GM18909 (cell line): ENCODE measurements around the gene RAPGEF4.
"Not testable (repeated sequence)": the region's sequence is repeated elsewhere in the genome, so short reads cannot be mapped to it uniquely, and the experiment has no call there.

ENCODE experiments used
- ATAC-seq: cut with Tn5 transposase; IDR thresholded peaks from one replicate; pipeline ENCODE4 v1.9.1; 2021; ENCODE audit warnings: mild to moderate bottlenecking; ENCODE audit not compliant: unreplicated experiment, poor library complexity

The RAPGEF4 gene

DNA sequence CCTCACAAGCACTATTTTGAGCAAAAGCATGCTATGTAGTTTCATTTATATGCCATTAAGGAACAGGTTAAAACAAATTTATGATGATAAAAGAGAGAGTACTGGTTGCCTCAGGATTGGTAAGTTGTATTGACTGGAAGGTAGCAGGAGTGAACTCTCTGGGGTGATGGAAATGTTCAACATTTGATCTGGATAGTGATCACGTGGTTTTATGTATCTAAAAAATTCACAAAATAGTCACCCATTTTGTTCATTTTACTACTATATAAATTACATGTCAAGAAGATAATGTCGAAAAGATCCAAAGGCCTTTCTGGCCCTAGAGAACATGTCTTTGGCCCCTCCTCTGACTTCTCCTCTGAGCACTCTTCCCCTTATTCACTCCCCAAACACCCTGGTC is 10.4 kb upstream of the RAPGEF4 start:
- ATAC-seq = no peak

DNA sequence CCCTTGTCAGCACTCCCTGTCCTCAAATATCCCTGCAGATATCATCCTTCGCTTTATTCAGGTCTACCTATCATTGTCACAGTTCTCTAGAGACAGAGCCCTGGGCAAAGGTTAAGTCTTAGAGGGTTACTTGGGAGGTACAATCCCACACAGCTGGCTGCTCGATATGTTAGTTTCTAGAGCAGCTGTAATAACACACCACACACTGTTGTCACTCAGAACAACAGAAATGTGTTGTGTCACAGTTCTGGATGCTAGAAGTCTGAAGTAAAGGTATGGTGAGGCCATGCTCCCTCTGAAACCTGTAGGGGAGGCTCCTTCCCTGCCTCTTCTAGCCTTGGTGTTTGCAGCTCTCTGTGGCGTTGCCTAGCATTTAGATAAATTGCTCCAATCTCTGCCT is 9.9 kb upstream of the RAPGEF4 start:
- ATAC-seq = no peak

DNA sequence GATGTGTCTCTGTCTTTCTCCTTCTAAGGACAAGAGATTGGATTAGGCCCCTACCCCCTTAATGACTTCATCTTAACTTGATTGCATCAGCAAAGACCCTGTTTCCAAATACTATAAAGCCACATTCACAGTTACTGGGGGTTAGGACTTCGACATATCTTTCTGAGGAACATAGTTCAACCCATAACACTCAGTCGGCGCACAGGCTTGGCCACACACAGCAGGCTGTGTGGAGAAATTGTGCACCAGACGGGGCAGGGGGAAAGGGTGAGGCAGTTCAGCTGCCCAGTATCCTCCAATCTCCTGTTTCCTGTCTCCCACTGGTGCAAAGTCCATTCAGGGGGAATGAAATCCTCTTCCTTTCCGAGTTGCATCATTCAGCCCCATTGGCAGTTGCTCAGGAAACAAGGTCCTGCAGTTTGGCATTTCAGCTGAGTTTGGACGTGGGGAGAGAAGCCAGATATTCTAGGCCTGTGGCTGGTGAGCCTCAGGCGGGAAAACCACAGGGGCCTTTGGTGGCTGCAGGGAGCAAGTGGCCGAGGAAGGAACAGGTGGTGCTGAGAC is 9.4 kb upstream of the RAPGEF4 start:
- ATAC-seq = no peak

DNA sequence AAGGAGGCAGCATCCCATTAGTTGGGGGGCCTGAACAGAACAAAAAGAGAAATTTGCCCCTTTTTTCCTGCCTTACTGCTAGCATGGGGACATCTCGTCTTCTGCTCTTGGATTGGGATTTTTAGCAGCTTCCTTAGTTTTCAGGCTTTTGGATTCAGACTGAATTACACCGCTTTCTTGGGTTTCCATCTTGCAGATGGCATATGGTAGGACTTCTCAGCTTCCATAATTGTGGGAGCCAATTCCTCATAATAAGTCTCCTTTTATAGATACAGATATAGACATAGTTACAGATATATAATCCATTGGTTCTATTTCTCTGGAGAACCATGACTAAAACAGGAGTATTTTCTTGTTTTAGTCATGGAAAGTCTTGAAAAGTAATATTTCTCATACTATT is 5.2 kb upstream of the RAPGEF4 start:
- no peak for ATAC-seq

DNA sequence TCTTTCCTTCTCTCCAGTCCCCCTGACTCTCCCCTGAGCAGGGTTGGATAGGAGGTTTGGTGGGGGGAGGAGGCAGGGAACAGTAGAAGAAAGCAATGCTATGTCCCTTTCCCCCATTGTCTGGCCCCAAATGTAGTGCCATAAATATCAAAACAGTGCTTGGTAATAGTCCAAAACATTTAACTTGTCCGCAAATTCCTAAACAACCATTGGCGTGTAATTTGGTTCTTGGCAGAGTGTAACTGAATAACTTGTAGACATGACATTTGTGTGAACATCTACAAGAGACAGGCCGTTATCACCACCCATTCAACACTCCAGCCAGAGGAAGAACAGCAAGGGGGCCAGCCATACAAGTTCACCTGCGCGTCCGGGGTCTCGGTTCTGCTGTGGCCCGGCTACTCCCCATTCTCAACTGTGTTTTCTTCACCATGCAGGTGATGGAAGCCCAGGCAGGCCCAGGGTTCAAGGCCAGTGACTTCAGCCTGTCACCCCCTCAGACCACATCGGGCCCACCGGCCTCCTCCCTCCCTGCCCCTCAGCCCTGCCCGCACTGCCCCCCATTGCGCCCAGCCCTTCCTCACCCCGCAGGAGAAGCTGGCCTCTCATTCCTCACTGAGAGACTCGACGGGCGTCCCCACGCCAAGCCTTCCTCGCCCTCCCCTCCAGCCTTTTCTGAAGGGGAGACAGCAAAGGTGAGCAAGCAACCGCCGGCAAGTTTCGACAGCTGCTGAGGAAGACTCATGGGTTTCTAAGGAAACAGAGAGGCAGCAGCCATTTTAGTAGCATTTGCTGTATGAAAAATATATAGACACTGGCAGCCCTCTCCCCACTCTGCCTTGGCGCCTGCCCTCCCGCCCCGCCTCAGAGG is 699 bp upstream of the RAPGEF4 start:
- ATAC-seq = no peak

DNA sequence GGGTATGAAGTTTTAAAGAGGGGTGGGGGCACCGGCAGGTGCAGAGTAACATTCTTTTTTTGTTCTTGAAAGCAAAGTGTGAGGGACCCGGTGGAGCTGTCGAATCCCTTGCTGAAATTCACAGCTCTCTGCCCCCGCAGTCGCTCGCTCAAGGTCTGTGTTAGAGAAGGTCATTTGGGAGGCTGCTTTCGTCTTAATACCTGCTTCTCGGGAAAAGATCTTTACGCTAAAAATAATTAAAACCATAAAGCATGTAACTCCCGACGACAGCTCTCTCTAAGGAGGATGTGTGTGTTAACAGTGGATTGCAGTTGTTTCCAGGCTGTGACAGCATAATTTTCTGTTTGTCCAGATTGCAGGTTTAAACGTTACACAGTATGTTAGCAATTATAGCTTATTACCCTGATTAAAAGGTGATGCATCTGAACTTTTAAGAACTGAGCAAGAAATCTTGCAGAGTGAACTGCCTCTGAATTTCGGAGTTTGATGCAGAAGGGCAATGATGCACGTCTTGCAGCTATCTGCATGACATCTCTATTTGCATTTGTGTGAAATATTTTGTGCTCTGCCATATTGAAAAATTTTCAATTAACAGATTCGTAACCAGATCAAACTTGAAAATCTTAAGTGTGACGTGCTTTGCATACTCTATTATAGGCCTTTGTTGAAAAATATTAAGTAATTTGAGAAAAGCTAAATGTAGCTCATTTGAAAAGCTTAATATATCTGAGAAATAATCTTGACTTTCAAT is 954 bp downstream of the RAPGEF4 start:
- no peak for ATAC-seq

DNA sequence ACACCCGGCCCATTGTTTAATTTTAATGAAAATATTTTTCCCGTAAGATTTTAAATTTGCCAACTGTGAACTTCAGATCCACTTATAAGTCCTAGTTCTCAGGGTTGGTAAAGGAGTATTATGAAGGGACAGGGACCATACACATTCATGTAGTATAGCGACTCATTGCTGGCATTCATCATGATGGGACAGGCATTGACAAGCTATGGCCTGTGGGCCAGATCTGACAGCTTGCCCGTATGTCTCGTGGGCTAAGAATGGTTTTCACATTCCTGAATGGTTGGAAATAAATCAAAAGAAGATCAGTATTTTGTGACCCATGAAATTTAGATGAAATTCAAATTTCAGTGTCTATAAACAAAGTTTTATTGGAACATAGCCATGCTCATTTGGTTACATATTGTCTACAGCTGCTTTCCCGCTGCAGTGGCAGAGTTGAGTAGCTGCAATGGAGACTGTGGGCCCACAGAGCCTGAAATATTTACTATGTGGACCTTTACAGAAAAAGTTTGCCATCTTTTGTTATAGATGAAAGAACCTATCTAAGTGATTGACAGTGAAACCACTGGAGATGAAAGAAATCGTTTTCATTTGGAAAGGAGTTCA is 4.1 kb downstream of the RAPGEF4 start:
- no peak for ATAC-seq

DNA sequence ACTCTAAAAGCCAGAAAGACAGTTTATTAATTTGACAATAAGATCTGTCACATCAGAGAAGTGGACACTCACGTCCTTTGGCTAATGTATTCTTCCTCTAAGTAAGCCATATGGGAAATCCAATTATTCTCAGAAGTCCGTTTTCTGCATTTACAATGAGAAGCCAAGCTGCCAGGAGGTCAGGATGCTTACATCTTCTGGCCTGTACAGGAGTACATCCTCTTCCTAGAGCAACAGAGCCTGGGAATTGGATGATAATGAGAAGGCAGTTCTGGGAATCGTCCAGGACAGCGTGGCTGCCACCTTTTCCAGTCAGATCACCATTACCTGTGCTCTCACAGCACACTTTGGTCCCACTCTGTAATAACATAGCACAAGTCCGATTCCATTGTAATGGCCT is 5.2 kb downstream of the RAPGEF4 start:
- ATAC-seq = no peak

DNA sequence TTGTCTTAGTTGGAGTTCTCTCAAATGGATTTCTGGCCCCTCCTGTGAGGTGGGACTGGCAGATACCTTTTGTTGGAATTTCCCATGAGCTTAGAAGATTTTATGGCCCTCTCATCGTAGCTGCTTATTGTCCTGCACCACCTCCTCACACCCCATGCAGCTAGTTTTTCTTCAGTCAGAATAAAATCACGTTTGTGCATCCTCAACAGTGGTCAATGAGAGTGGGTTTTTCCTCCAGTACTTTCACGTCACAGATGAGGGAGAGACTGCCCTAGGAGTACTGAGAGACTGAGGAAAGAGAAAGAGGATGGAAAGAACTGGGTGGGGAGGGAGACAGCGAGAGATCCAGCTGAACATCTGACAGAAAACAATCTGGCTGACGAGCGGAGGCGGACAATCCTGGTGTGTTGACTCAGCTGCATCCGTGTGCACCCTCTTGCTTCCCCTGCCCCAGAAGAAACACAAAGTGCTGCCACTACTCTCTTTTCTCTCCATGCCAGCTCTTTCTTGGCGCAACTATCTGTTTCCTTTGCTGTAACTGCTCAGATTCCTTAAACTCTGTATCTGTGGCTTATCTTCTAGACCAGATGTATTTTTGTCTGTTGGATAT is 7.4 kb downstream of the RAPGEF4 start:
- no peak for ATAC-seq

DNA sequence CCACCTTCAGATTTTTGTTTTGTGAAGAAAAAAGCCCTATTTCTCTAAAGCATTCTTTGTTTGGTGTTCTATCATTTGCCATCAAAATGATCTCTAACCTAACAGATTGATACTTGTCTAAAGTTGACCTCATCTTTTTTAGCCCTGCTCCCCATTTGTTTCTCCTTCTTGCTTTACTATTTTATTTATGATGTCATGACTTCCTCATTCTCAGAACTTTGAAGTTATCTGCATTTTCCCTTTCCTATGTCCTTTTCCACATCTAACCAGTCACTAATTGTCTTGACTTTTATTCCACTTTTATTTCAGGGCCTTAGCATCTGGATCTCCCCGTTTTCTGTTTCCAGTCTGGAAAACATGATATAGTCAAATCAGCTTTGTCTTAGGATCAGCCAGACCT is 8.3 kb downstream of the RAPGEF4 start:
- no peak for ATAC-seq

DNA sequence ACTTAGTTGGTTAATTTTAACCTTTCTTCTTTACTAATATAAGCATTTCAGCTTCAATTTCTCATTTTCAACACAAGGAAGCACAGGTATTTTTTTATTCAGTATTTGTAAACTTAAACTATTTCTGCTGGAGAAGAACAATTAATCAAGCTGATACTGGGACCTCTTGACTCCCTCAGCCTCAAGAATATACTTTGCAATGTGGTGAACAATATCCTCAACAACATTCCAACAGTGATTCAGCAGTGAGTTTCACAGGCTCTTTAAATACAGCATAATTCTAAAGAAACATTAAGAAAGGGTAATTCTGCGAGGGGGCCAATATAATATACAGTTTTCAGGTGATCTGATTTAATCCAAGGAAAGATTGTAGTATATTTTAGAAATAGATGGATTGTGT is 10.0 kb downstream of the RAPGEF4 start:
- ATAC-seq = no peak

DNA sequence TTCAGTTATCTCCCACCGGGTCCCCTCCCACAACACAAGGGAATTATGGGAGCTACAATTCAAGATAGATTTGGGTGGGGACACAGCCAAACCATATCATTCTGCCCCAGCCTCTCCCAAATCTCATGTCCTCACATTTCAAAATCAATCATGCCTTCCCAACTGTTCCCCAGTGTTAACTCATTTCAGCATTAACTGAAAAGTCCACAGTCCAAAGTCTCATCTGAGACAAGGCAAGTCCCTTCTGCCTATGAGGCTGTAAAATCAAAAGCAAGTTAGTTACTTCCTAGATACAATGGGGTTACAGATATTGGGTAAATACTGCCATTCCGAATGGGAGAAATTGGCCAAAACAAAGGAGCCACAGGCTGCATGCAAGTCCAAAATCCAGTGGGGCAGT is 12.9 kb downstream of the RAPGEF4 start:
- not testable (repeated sequence) for ATAC-seq

DNA sequence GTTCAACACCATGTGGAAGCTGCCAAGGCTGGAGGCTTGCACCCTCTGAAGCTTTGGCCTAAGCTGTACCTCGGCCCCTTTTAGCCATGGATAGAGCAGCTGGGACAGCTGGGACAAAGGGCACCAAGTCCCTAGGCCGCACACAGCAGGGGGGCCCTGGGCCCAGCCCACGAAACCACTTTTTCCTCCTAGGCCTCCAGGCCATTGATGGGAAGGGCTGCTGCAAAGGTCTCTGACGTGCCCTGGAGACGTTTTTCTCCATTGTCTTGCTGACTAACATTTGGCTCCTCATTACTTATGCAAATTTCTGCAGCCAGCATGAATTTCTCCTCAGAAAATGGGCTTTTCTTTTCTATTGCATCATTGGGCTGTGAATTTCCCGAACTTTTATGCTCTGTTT is 13.7 kb downstream of the RAPGEF4 start:
- ATAC-seq = no peak

DNA sequence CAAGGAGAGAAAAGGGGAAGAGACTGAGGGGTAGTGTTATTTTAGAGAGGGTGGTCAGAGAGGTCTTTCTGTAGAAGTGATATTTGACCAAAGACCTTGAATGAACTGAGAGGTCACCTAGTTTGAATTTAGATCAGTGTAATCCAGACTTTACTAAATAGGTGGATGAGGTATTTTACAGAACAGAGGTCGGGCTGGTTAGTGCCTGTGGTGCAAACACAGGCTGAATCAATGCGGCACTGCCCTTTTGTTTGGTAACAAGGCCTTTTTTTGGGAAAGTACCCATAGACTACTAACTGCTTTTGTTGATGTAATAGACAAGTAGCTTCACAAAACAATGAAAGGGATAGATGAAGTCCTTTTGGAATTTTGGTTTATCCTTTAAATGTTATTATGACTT is 15.9 kb downstream of the RAPGEF4 start:
- no peak for ATAC-seq

DNA sequence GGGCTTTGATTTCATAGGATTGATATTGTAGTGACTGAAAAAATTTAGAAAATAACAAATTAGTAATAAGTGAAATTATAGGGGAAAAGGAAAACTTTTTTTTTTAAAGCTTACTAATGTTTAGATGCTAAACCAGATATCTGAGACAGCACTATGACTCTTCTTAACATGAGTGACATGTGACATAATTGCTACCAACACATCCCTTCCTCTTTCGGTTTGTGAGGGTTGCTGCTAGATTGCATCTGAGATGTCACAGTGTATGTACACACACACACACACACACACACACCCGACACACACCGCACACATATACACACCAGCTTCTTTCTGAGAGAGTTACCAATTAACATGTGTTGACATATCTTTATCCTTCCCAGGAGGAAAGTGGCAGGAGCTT is 18.0 kb downstream of the RAPGEF4 start:
- ATAC-seq = no peak

DNA sequence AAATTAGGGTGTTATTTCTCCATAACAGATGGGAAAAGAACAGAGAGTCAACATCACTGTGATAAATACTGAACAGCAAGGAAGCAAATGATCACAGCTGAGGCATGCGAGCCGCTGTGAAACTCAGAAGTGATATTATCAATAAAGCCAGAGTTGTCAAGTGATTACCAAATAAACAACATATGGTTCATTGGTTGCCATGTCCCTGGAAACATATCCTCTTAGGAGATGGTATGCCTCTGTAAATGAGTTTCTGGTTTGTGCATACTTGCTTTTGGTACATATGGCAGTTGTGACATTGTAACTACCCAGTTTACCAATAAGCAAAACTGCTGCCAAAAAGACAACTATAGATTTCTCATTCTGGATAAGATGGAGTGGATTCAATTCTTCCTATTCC is 23.8 kb downstream of the RAPGEF4 start:
- no peak for ATAC-seq

DNA sequence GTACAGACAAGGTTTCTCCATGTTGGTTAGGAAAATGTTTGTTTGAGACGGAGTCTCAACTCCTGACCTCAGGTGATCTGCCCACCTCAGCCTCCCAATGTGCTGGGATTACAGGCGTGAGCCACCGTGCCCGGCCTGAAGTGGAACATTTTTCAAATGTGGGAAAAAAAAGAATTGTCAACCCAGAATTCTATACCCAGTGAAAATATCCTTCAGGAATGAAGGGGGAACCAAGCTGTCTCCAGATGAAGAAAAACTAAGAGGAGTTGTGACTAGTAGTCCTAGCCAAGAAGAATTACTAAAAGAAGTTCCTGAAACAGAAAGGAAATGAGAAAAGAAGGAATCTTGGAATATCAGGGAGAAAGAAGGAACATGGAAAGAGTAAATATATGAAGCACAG is 25.7 kb downstream of the RAPGEF4 start:
- no peak for ATAC-seq

DNA sequence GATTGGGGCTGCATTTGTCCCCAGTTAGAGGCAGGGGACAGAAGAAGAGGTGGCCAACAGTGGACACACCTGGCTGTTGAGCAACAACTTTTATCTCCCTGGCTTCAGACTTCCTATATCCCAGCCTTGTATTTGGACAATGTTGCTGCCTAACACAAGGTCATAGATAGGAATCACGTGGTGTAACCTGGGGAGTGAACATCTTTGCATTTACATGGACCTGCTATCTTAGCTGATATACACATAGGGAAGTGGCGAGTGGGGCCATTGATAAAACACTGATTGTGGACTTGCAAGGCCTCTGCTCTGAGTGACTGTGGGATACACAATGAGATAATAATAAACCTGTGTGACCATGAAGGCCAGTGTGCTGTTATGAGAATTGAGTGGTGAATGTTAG is 26.9 kb downstream of the RAPGEF4 start:
- ATAC-seq = no peak

DNA sequence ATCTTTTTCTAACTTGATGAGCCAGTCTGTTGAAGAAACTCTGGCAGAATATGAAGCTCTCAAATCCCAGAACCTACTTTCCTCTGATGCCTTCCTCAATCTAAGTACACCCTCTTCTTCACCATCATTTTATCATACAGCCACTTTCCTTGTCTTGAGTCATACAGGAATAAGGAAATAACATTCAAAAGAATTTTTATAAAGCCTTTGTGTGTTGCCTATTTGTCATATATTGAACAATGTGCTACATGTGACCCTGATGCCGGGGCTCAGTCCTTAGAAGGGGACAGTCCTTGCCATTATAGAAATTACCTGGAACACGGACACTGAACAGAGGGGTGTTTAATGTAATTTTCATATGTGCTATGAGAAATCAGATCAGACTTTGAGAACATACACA is 27.4 kb downstream of the RAPGEF4 start:
- no peak for ATAC-seq

DNA sequence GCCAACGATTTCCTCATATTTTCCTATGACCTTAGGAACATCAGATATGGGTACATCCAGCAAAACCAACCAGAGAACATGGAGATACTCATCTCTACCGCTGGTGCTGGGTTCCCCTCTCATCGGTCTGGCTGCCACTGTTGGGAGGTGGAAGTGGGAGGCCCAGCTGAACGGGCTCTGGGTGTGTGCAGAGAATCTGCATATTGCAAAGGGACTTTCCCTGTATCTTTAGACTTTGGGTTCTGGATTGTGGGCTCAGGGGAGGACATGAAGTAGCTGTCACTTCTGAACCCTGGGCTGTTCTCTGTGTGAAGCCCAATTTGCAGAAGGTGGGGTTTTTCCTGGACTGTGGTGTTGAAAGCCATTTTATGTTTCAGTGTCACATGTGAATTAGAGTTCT is 30.0 kb downstream of the RAPGEF4 start:
- ATAC-seq = no peak

DNA sequence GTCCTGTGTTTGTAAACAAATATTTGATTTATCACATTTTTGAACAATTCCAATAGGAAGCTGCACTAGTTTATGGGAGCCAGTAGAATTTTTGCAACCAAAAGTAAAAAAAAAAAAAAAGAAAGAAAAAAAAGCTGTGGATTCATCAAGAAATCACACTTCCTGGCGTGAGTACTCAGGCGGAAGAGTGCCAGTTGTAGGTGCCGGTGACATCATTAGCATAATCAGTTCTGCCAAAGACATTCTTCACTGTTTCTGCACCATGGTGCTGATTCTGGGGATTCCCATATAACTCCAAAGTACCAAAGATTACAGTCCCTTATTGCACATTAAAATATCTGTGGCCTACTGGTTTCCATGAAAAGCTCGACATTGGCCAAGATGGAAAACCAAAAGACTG is 32.8 kb downstream of the RAPGEF4 start:
- ATAC-seq = no peak
